ENCODE measurements around the gene CAPN9.

Gene CAPN9

DNA sequence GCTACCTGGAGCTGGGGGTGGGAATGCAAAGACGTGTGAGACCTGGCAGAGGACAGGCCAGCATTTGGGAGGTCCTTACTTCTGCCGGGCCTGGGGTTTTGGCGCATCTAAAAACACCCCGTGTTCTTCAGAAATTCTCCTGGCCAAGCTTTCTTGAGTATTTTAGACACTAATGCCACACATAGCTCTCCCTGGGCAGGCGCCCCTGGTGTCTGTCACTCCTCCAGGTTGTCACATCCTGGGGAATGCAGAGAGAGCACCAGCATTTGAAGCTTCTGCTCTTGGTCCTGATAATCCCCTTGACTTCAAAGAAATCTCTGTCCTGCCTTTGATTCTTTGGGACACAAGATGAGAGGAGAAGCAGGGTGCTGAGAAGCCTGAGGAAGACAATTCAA is 6.0 kb downstream of the CAPN9 start:
- H3K4me3 ChIP-seq (ENCODE audit: low read depth, low read length), result no peak overlapping the region
- DNase-seq (ENCODE audit: low read depth), result no peak
- TF ChIP-seq, protein P1, sequence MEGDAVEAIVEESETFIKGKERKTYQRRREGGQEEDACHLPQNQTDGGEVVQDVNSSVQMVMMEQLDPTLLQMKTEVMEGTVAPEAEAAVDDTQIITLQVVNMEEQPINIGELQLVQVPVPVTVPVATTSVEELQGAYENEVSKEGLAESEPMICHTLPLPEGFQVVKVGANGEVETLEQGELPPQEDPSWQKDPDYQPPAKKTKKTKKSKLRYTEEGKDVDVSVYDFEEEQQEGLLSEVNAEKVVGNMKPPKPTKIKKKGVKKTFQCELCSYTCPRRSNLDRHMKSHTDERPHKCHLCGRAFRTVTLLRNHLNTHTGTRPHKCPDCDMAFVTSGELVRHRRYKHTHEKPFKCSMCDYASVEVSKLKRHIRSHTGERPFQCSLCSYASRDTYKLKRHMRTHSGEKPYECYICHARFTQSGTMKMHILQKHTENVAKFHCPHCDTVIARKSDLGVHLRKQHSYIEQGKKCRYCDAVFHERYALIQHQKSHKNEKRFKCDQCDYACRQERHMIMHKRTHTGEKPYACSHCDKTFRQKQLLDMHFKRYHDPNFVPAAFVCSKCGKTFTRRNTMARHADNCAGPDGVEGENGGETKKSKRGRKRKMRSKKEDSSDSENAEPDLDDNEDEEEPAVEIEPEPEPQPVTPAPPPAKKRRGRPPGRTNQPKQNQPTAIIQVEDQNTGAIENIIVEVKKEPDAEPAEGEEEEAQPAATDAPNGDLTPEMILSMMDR (IDR thresholded peaks at IDR 0.05; ENCODE audit: low read depth, low read length), result no peak
- TF ChIP-seq POLR2A (IDR thresholded peaks at IDR 0.05; ENCODE audit: extremely low read depth, insufficient read length) (no peak), MYC (IDR thresholded peaks at IDR 0.05; ENCODE audit: low read depth, low read length) (no peak), MAX (IDR thresholded peaks at IDR 0.05; ENCODE audit: low read depth, low read length) (no peak)

DNA sequence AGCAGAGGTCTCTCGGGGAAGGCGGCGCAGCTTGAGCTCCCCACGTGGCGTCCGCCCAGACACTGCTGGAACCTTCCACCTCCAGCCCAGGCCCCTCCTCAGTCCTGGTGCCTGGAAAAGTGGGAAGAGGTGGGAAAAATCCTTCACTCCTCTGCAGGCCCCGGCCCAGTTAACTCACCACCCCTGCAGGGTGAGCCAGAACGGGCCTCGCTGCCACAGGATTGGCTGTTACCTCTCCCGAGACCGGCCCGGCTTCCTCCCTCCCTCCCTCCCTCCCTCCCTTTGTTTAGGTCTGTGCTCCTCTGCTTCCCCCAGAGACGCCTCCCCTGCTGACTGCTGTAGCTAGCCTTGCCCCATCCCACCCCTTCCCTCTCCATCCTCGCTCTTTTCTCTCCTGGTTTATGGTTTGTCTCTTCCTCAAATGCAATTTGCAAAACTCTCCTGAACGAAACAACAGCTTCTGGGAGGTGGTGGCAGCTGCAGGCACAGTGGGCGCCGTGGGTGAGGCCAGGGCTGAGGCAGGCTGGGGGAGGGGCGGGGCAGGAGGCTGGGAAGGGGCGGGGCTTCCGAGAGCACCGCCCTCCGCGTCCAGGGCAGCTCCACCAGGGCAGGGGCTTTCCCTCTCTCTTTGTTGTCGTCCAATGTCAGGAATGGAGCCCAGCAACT is 6.5 kb downstream of the CAPN9 start:
- TF ChIP-seq MYC (IDR thresholded peaks at IDR 0.05; ENCODE audit: low read depth, low read length) (no peak), POLR2A (IDR thresholded peaks at IDR 0.05; ENCODE audit: extremely low read depth, insufficient read length) (no peak), MAX (IDR thresholded peaks at IDR 0.05; ENCODE audit: low read depth, low read length) (no peak)
- TF ChIP-seq, protein P1 (IDR thresholded peaks at IDR 0.05; ENCODE audit: low read depth, low read length), result no peak
- no peak overlapping the region for H3K4me3 ChIP-seq (ENCODE audit: low read depth, low read length)

DNA sequence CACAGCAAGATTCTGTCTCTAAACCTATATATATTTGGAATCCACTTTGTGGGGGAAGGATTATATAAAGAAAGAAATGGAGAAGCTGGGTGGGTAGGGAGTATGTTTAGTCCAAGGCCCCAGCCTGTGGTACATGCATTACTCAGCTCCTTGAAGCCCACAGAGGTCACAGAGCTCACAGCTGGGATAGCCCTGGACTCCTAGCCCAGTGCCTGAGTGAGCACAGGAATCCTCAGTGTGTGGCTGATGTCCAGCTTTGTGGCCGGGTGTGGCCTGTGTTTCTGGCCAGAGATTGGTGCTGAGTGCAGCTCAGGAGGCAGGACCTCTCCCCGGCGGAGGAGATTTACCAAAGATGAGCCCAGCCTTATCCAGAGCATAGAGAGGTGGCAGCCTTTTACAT is 7.6 kb downstream of the CAPN9 start:
- DNase-seq (ENCODE audit: low read depth), result no peak
- no peak for TF ChIP-seq MYC (IDR thresholded peaks at IDR 0.05; ENCODE audit: low read depth, low read length)
- TF ChIP-seq MAX (IDR thresholded peaks at IDR 0.05; ENCODE audit: low read depth, low read length), result no peak
- no peak overlapping the region for H3K4me3 ChIP-seq (ENCODE audit: low read depth, low read length)

More for the DNA sequence above, 6.5 kb downstream of the CAPN9 start:
- DNase-seq (ENCODE audit: low read depth), result peak; percentile 9

GRCh38 chr1:230757856-230758708 is 10.9 kb downstream of the CAPN9 start:
- DNase-seq (ENCODE audit: low read depth), result no peak
- no peak overlapping the region for H3K4me3 ChIP-seq (ENCODE audit: low read depth, low read length)
- no peak for TF ChIP-seq POLR2A (IDR thresholded peaks at IDR 0.05; ENCODE audit: extremely low read depth, insufficient read length)
- TF ChIP-seq MAX (IDR thresholded peaks at IDR 0.05; ENCODE audit: low read depth, low read length), result no peak
- TF ChIP-seq, protein P1 (IDR thresholded peaks at IDR 0.05; ENCODE audit: low read depth, low read length), result no peak
- TF ChIP-seq MYC (IDR thresholded peaks at IDR 0.05; ENCODE audit: low read depth, low read length), result no peak

- no peak for TF ChIP-seq POLR2A (IDR thresholded peaks at IDR 0.05; ENCODE audit: extremely low read depth, insufficient read length)
- TF ChIP-seq, protein P1 (IDR thresholded peaks at IDR 0.05; ENCODE audit: low read depth, low read length), result no peak
- TF ChIP-seq MAX (IDR thresholded peaks at IDR 0.05; ENCODE audit: low read depth, low read length), result no peak
- no peak for TF ChIP-seq MYC (IDR thresholded peaks at IDR 0.05; ENCODE audit: low read depth, low read length)
- no peak for DNase-seq (ENCODE audit: low read depth)
- no peak overlapping the region for H3K4me3 ChIP-seq (ENCODE audit: low read depth, low read length)
These were observed 11.7 kb downstream of the CAPN9 start for GRCh38 chr1:230758709-230759368.

All from NB4 (cell line).